ENCODE measurements around the gene HIVEP3. TPM values are rescaled to one million over a fixed set of nuclear protein-coding genes. Genes with fewer than 3 reads are reported as not detected.

Gene HIVEP3
- polyA plus RNA-seq, 1 donor (not counting 4 experiments of a cell fraction or from before 2014, with no cell fraction given), result 1.1 TPM

DNA sequence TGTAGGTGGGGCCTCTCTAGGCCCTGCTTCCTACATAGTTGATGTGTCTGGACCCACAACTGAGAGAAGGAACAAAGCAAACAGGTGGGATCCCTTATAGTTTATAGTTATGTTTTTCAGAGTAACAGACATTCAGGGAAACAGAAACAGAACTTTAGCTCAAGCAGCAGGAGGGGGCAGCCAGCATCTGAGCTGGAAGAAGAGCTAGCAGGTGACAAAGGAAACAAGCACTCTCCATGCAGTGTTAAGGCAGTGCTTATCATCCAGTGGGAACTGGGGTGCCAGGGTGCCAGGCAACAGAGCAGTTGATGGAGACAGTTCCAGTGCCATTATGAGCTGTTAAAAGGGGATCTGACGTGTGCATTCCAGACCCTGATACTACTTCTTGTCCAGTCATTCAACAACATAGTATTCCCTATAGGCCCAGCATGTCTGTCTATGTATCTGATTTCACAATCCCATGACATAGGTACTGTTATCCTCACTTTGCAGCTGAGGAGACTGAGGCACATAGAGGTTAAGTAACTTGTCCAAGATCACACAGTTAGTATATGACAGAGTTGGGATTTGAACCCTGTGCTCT is 13.5 kb downstream of the HIVEP3 start:
- Histone ChIP-seq H3K9me3 (ENCODE audit: control insufficient read depth, low read depth, low read length) (no peaks in the 10 kb centered on the region), H3K27me3 (ENCODE audit: control insufficient read depth, extremely low read depth, insufficient read depth, low read length) (no peaks in the 10 kb centered on the region), H3K4me1 (ENCODE audit: control insufficient read depth, extremely low read depth, insufficient read depth, low read length) (peaks cover 26% of the 10 kb centered on the region), H3K4me3 (ENCODE audit: control insufficient read depth in 2 of 3, extremely low read depth in 1 of 3, insufficient read depth in 2 of 3, low read depth in 1 of 3, low read length in 3 of 3) (no peak overlapping the region), H4K20me1 (ENCODE audit: control insufficient read depth, extremely low read depth, insufficient read depth, low read length) (no peaks in the 10 kb centered on the region), H3K36me3 (ENCODE audit: control insufficient read depth in 2 of 2, extremely low read depth in 1 of 2, insufficient read depth in 2 of 2, low read length in 2 of 2) (no peaks in the 10 kb centered on the region), H3K9ac (ENCODE audit: control insufficient read depth, extremely low read depth, insufficient read depth, low read length) (no peak overlapping the region), H2AFZ (ENCODE audit: control insufficient read depth, low read length) (no peak overlapping the region), H3K27ac (ENCODE audit: control insufficient read depth, insufficient read depth, low read length) (no peak overlapping the region), H3K4me2 (ENCODE audit: control insufficient read depth, extremely low read depth, insufficient read depth, low read depth, low read length) (no peak overlapping the region), H3K79me2 (ENCODE audit: control insufficient read depth, insufficient read depth, low read length) (no peaks in the 10 kb centered on the region), H3K9me1 (ENCODE audit: control insufficient read depth, extremely low read depth, insufficient read depth, low read length) (peaks cover 3% of the 10 kb centered on the region)
- DNase-seq (ENCODE audit: low read depth, low spot score), result no peak
- FAIRE-seq, result no peak
- dilution Hi-C loops (cut with MboI; ENCODE audit: extremely low pct_ligation_motif_present, low sequenced_read_pairs), result no loop called here
- TF ChIP-seq EZH2 (IDR thresholded peaks at IDR 0.05; ENCODE audit: low read length), result no peak
- TF ChIP-seq, protein P1, sequence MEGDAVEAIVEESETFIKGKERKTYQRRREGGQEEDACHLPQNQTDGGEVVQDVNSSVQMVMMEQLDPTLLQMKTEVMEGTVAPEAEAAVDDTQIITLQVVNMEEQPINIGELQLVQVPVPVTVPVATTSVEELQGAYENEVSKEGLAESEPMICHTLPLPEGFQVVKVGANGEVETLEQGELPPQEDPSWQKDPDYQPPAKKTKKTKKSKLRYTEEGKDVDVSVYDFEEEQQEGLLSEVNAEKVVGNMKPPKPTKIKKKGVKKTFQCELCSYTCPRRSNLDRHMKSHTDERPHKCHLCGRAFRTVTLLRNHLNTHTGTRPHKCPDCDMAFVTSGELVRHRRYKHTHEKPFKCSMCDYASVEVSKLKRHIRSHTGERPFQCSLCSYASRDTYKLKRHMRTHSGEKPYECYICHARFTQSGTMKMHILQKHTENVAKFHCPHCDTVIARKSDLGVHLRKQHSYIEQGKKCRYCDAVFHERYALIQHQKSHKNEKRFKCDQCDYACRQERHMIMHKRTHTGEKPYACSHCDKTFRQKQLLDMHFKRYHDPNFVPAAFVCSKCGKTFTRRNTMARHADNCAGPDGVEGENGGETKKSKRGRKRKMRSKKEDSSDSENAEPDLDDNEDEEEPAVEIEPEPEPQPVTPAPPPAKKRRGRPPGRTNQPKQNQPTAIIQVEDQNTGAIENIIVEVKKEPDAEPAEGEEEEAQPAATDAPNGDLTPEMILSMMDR (optimal IDR thresholded peaks at IDR 0.05 in 1 of 3, IDR thresholded peaks at IDR 0.05 in 1 of 3, conservative IDR thresholded peaks at IDR 0.05 in 1 of 3; ENCODE audit: extremely low read depth in 1 of 3, insufficient read depth in 2 of 3, low read length in 3 of 3), result no peak

DNA sequence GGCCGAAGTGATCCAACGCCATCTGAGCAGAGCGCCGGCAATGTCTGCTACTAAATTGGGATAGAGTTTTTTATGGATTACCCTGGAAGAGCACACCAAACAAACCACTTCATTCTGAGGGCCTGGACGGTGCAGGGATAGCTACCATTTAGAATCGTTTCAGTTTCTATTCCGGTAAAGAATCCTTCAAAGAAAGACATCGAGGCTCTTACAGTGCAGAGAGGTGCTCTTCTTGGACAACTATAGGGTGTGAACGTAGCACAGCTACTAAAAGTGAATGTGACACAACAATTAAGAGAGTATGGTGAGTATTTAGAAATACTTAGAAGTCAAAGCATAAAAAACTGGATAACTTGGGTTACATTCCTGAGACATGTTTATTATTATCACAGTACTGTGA is 16.1 kb downstream of the HIVEP3 start:
- H3K9me1 ChIP-seq (ENCODE audit: control insufficient read depth, extremely low read depth, insufficient read depth, low read length), result peaks cover 3% of the 10 kb centered on the region
- H3K9ac ChIP-seq (ENCODE audit: control insufficient read depth, extremely low read depth, insufficient read depth, low read length), result no peak overlapping the region

More for the DNA sequence above, 16.1 kb downstream of the HIVEP3 start:
- Histone ChIP-seq H3K27ac (ENCODE audit: control insufficient read depth, insufficient read depth, low read length) (no peak overlapping the region), H3K79me2 (ENCODE audit: control insufficient read depth, insufficient read depth, low read length) (no peaks in the 10 kb centered on the region), H3K4me3 (ENCODE audit: control insufficient read depth in 2 of 3, extremely low read depth in 1 of 3, insufficient read depth in 2 of 3, low read depth in 1 of 3, low read length in 3 of 3) (no peak overlapping the region), H3K4me1 (ENCODE audit: control insufficient read depth, extremely low read depth, insufficient read depth, low read length) (peaks cover 40% of the 10 kb centered on the region), H3K36me3 (ENCODE audit: control insufficient read depth in 2 of 2, extremely low read depth in 1 of 2, insufficient read depth in 2 of 2, low read length in 2 of 2) (no peaks in the 10 kb centered on the region), H3K4me2 (ENCODE audit: control insufficient read depth, extremely low read depth, insufficient read depth, low read depth, low read length) (no peak overlapping the region), H3K27me3 (ENCODE audit: control insufficient read depth, extremely low read depth, insufficient read depth, low read length) (no peaks in the 10 kb centered on the region), H3K9me3 (ENCODE audit: control insufficient read depth, low read depth, low read length) (no peaks in the 10 kb centered on the region), H4K20me1 (ENCODE audit: control insufficient read depth, extremely low read depth, insufficient read depth, low read length) (no peaks in the 10 kb centered on the region), H2AFZ (ENCODE audit: control insufficient read depth, low read length) (no peak overlapping the region)
- TF ChIP-seq, protein P1 (optimal IDR thresholded peaks at IDR 0.05 in 1 of 3, IDR thresholded peaks at IDR 0.05 in 1 of 3, conservative IDR thresholded peaks at IDR 0.05 in 1 of 3; ENCODE audit: extremely low read depth in 1 of 3, insufficient read depth in 2 of 3, low read length in 3 of 3), result no peak
- TF ChIP-seq EZH2 (IDR thresholded peaks at IDR 0.05; ENCODE audit: low read length), result no peak
- dilution Hi-C loops (cut with MboI; ENCODE audit: extremely low pct_ligation_motif_present, low sequenced_read_pairs), result no loop called here
- DNase-seq (ENCODE audit: low read depth, low spot score) (no peak), FAIRE-seq (no peak)

Measured in keratinocyte (primary cell).